ENCODE measurements around the gene SIK3.
"Not testable (repeated sequence)": the region's sequence is repeated elsewhere in the genome, so short reads cannot be mapped to it uniquely, and the experiment has no call there.

Gene SIK3

GRCh38 chr11:117098269-117099232 lies at the start of gene SIK3:
TSS of gene SIK3 (minus strand) at chr11:117098428. CDS start at chr11:117098415, 13 bp downstream.
- DNase-seq, result peak; percentile 80 to 96

DNA sequence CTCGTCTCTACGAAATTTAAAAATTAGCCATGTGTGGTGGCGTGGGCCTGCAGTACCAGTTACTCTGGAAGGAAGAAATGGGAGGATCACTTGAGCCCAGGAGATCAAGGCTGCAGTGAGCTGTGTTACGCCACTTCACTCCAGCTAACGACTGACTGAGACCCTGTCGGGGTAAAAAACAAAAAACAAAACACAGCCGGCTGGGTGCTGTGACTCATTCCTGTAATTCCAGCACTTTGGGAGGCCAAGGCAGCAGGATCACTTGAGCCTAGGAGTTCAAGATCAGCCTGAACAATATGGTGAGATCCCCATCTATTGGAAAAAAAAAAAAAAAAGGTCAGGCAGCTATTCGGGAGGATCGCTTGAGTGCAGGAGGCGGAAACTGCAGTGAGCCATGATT lies 48.3 kb upstream of the SIK3 start:
- no peak for DNase-seq

- DNase-seq, result no peak
These were observed 47.1 kb upstream of the SIK3 start for GRCh38 chr11:117145393-117145761.

DNA sequence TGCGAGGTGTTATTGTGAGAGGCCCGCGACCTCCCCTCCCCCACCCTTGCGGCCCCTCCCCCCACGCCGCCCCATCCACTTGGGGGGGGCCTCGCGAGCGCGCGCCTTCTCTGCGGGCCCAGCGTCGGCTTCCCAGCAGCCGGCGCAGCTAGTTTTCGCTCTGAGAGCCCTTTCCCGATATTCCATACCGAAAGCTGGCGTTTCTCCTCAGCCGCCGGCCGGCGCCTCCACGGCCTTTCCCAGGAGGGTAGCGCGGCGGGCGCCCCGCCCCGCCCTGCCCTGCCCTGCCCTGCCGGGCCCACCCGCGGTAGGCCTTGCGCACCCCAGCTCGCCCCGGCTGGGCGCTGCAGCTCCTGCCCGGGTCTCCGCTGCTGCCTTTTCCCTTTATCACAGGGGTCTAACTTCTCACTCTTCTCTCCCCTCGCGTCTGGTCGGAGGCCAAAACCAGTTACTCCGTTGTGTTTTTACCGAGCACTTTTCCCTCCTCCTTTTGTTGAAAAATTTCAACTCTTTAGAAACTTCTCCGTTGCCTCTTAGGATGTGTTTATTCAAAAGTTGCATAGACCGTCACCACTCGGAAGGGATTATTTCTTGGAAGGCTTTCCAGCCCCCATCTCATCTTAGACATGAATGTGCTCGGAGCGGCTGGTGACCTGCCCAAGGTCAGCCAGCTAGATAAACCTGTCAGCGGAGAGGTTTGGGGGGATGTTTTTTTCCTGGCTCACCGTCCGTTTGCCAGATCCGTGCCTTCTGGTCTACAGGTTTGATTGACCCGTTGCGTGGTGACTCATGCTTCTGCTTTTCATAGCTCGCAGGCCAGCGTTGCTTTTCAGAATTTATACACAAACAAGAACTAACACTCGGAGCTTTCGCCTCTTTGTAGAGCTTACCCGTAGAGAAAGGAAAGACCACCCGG lies 46.5 kb upstream of the SIK3 start:
- peak in 1 of 2 experiments; percentile 66 for DNase-seq

- DNase-seq, result peak; percentile 87 to 95
These were observed 45.7 kb upstream of the SIK3 start, which contains the start of gene PAFAH1B2 for GRCh38 chr11:117143871-117144476. TSS of gene PAFAH1B2 (plus strand) at chr11:117144287. CDS start at chr11:117152448, 8,161 bp downstream.

DNA sequence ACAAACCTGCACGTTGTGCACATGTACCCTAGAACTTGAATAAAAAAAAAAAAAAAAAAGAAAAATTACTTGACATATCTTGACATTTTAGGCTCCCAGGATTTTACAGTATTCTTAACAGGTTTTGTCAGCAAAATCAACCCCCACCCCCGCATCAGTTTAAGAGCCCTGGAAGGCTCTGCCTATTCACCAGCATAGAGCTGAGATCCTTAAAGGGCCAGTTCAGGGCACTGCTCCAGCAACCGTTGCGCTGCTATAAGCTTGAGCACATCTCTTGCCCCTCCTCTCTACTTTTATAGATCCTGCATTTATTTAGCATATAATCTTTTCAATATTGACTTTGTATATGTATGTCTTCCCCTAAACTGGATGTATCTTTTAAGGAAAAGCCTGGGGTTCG lies 45.2 kb upstream of the SIK3 start:
- DNase-seq, result peak; percentile 45 to 51

- DNase-seq, result not testable (repeated sequence)
These were observed 39.2 kb upstream of the SIK3 start for GRCh38 chr11:117137223-117138086.

GRCh38 chr11:117134979-117135378 lies 36.8 kb upstream of the SIK3 start:
- not testable (repeated sequence) for DNase-seq

DNA sequence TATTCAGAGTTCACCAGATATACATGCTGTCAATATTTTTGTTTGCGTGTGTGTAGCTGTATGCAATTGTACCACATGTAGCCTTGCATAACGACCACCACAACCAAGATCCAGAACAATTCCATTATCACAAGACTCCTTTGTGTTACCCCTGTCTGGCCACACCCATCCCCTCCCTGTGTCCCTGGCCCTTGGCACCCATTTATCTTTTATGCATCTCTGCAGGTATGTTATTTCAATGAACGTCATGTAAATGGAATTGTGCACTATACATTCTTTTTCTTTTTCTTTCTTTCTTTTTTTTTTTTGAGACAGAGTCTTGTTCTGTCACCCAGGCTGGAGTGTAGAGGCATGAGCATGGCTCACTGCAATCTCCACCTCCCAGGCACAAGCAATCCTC lies 36.2 kb upstream of the SIK3 start:
- no peak for DNase-seq

GRCh38 chr11:117130879-117131278 lies 32.7 kb upstream of the SIK3 start:
- DNase-seq, result no peak

DNA sequence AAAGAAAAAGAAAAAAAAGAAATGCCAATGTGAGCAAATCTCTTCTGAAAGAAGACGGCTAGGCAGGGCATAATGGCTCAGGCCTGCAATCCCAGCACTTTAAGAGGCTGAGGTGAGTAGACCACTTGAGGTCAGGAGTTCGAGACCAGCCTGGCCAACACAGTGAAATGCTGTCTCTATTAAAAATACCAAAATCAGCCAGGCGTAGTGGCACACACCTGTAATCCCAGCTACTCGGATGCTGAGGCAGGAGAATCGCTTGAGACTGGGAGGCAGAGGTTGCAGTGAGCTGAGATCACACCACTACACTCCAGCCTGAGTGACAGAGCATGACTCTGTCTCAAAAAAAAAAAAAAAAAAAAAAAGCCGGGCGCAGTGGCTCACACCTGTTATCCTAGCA lies 32.2 kb upstream of the SIK3 start:
- DNase-seq, result not testable (repeated sequence)

DNA sequence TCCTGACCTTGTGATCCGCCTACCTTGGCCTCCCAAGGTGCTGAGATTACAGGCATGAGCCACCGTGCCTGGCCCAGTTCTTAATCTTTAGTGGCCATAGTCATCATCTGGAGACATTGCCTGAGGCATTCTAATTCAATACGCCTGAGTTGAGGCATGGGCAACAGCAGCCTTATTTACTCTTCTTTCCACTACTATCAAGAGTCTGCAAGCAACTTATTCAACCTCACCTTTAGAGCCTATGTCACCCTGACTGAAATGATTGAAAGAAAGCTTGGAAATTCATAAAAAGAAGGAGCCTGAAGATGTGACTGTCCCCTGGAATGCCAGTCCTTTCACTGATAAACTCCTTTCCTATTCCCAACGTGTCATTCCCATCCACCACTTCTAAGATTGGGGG lies 30.1 kb upstream of the SIK3 start:
- DNase-seq, result no peak

DNA sequence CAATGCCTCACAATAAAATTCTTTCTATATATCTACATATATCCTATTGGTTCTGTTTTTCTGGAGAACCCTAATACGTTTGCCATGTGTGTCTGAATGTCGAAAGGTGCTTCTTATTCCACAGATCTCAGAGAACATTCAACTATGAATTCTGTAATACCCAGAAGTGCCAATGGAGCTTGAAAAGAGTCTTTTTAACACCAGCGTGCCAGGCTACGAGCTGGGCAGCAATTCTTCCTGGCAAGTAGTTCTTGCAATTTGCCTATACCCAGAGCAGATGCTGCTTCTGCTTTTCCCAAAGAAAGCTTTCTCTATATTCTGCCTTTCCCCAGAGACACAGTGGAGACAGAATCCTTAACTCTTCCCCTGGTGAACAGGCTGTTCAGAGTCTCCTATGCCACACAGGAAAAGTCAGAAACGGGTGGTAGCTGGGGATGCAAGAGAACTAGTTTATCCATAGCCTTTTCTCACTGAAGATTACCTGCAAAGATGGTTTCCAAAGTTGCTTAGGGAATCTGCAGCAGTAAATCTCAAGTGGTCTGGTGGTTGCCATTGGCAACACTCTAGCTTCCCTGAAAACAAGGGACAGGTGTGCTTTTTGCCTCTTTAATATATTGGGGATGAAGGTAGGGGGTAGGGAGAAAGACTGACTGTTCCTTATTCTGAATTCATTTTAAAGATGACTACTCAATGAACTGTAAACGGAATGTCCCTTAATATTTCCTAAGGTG lies 29.1 kb upstream of the SIK3 start:
- no peak for DNase-seq

DNA sequence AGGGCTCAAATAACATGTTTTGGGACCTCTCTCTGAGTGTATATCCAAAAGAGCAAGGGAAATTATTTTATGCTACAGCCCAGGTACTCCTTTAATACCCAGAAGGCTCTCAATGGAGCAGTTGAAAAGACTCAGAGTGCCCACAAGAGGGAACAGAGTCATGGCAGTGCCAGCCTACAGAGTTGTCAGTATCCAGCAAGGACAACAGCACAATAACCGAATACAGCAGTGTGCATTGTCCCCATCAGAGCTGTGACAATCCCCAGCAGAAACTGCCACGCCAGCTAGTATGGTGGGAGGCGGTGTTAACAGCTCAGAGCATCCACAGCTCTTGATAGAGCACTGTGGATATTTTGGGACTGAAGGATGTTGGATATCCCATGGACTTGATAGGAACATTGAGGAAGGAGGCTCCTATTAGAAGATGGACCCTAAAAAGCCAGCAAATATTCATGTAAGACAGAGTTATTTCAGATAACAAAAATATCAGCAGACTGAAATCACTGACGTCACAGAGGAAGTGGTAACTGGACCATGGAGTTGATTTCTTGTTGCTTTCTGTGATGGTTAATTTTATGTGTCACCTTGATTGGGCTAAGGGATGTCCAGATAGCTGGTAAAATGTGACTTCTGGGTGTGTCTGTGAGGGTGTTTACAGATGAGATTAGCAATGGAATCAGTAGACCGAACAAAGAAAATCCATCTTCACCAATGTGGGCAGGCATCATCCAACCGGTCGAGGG lies 28.2 kb upstream of the SIK3 start:
- no peak for DNase-seq

GRCh38 chr11:117122556-117122955 lies 24.3 kb upstream of the SIK3 start:
- no peak for DNase-seq

DNA sequence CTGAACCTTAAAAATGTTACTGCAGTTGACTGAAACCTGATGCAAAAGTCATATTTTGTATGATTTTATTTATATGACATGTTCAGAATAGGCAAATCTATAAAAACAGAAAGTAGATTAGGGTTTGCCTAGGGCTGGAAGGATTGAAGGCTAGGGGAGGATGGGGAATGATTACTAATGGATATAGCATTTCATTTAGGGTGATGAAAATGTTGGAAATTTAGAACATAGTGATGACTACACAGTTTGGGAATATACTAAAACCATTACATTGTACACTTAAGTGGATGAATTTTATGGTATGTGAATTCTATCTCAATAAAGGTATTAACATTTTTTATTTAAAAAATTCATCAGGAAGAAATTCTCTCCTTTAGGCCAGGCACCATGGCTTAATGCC lies 22.9 kb upstream of the SIK3 start:
- DNase-seq, result no peak

GRCh38 chr11:117117681-117118080 lies 19.5 kb upstream of the SIK3 start:
- DNase-seq, result no peak

DNA sequence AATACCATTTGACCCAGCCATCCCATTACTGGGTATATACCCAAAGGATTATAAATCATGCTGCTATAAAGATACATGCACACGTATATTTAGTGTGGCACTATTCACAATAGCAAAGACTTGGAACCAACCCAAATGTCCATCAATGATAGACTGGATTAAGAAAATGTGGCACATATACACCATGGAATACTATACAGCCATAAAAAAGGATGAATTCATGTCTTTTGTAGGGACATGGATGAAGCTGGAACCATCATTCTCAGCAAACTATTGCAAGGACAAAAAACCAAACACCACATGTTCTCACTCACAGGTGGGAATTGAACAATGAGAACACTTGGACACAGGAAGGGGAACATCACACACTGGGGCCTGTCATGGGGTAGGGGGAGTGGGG lies 14.7 kb upstream of the SIK3 start:
- not testable (repeated sequence) for DNase-seq

GRCh38 chr11:117112497-117112896 lies 14.3 kb upstream of the SIK3 start:
- not testable (repeated sequence) for DNase-seq

GRCh38 chr11:117110294-117110950 lies 12.2 kb upstream of the SIK3 start:
- DNase-seq, result no peak
